GM19395 (cell line): Measurements from ENCODE around the gene HPGDS.
"Not testable (repeated sequence)": the region's sequence is repeated elsewhere in the genome, so short reads cannot be mapped to it uniquely, and the experiment has no call there.

Experiments used
- ATAC-seq: cut with Tn5 transposase; IDR thresholded peaks from one replicate; pipeline ENCODE4 v1.9.1; 2021; ENCODE audit warnings: mild to moderate bottlenecking, moderate library complexity; ENCODE audit not compliant: unreplicated experiment

Gene HPGDS

GRCh38 chr4:94342694-94343093, at the start of gene HPGDS:
TSS of gene HPGDS (minus strand) at chr4:94342836. CDS start at chr4:94334629, 8,207 bp downstream.
- no peak for ATAC-seq

GRCh38 chr4:94390804-94391410, 48.3 kb upstream of the HPGDS start:
- ATAC-seq: no peak

DNA sequence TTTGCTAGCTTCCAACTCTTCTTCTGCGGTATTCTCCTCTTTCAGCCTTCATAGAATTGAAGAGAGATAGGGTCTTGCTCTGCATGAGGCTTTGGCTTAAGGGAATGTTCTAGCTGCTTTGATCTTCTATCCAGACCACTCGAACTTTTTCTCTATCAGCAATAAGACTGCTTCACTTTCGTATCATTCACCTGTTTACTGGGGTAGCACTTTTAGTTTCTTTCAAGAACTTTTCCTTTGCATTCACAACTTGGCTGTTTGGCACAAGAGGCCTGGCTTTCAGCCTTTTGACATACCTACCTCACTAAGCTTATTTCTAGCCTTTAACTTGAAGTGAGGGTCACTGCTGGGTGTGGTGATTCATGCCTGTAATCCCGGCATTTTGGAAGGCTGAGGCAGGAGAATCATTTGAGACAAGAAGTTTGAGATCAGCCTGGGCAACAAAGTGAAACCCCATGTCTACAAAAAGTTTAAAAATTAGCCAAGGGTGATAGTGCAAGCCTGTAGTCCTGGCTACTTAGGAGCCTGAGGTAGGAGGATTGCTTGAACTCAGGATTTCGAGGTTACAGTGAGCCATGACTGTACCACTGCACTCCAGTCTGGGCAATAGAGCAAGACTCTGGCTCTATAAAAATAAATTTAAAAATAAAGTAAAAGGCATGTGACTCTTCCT, 47.1 kb upstream of the HPGDS start:
- no peak for ATAC-seq

- not testable (repeated sequence) for ATAC-seq
Observed at GRCh38 chr4:94387965-94388364, 45.3 kb upstream of the HPGDS start.

DNA sequence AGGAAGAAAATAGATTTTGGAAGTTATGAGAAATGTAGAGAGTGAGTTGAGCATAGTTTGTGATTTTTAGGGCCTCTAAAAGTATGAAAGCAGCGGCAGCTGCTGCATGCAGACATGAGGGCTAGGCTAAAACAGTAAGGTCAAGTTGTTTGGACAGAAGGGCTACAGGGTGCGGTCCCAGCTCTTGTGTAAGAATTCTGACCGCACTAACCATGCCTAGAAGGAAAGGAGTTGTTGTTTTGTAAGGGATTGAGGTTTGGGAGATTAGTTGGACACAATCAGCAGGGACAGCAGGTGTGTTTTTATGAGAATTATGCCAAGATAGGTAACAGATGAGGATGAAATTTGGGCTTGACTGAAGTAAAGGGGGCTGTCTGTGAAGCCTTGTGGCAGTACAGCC, 42.8 kb upstream of the HPGDS start:
- ATAC-seq: not testable (repeated sequence)

GRCh38 chr4:94382891-94383290, 40.3 kb upstream of the HPGDS start:
- not testable (repeated sequence) for ATAC-seq

- ATAC-seq: no peak
Observed at GRCh38 chr4:94378047-94378446, 35.4 kb upstream of the HPGDS start.

GRCh38 chr4:94377294-94377693, 34.7 kb upstream of the HPGDS start:
- ATAC-seq: no peak

- ATAC-seq: no peak
Observed at GRCh38 chr4:94375364-94375763, 32.7 kb upstream of the HPGDS start.

- ATAC-seq: no peak
Observed at GRCh38 chr4:94373752-94374151, 31.1 kb upstream of the HPGDS start.

GRCh38 chr4:94372991-94373390, 30.4 kb upstream of the HPGDS start:
- no peak for ATAC-seq

DNA sequence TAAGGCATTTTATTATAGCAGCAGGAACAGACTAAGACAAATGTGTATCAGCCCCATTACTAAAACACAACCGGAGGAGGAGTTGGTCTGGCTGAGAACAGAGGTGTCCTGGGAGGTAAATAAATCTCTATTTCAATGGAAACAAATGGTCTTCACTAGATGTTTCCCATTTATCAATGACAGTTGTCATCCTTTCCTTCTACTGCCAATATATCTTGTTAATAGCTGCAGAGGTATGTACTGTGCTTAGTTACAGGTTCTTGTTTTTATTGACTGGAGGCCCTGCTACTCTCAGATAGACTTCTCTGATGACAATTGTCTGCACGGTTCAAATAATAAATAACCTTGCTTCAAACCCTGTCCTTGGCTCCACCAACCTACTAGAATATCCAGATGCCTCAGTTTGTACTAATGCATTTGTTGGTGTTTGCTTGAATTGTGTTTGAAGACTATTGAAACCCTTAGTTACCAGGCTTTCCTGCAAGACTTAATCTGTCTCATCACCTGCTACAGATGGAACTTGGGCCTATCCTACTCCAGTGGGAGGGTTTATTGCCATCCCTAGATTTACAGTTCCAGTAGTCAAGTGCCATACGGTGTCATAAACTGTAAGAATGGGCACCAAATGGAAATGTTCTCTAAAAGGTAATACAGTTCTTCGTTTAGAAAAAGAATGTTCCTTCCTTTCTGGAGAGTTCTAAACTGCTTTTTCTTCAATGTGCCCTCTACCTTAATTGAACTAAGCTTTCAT, 29.8 kb upstream of the HPGDS start:
- no peak for ATAC-seq

GRCh38 chr4:94371290-94371689, 28.7 kb upstream of the HPGDS start:
- no peak for ATAC-seq

DNA sequence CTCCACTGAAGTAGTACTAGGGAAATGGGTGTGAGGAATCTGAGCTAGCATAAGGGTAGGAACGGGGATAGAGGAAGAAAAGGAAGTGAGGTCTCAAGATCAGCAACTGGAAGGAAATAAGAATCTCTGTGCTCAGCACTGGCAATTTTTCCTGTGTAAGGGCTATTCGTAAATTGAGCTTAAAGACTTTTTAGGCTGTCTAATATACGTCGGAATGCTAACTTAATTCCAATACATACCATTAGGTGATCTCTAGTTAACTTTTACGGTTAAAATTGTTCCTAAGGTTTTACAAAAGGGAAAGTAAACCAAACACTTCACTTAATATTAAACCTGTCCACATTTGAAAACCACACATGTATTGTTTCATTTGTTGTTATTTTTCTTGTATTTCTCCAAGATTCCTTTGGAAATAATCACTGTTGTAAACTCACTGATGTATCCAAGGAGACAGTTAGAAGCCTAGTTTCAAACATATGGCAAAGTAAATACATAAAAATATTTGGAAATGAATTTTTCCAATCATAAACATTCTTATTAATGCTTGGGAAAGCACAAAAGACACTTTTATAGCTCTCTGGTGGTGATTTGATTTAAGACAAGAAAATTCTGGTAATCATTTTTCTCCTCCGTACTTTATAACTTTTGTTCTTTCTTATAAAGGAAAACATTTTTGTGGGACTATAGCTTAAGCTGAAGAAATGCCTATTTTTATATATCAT, 28.1 kb upstream of the HPGDS start:
- no peak for ATAC-seq

- ATAC-seq: no peak
Observed at GRCh38 chr4:94369046-94369445, 26.4 kb upstream of the HPGDS start.

DNA sequence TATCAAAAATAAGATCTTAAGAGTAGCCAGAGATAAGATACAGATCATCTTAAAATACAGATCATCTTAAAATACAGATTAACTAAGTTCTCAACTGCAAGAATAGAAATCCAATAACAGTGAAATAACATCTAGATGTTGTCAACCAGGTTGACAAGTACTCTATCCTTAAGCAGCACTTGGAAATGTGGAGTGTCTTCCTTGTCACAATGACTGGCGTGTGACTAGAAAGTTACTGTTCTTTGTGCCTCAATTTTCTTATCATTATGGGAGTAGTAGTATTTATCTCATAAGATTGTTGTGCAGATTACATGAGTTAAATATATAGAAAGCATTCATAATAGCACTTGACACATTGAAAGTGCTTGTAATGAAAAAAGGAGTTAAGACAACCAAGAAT, 25.8 kb upstream of the HPGDS start:
- ATAC-seq: no peak

- no peak for ATAC-seq
Observed at GRCh38 chr4:94365304-94365703, 22.7 kb upstream of the HPGDS start.

DNA sequence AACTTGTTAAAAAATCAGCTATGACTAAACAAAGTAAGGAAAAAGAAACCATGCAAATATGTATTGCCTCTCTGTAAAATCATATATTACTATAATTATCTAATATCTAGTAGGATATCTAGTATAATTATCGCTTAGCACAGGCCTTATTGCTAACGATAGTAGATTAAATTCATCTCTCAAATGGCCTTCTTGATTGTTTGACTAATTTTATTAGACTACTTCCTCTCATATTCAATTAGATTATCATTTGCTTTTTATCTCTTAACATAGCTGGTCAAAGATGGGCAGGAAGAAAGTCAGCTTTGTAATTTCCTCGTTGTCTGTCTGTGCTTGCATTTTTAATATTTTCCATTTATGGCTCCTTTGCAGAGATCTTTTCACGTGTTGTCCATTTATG, 21.9 kb upstream of the HPGDS start:
- ATAC-seq: no peak

GRCh38 chr4:94363136-94363655, 20.6 kb upstream of the HPGDS start:
- no peak for ATAC-seq

DNA sequence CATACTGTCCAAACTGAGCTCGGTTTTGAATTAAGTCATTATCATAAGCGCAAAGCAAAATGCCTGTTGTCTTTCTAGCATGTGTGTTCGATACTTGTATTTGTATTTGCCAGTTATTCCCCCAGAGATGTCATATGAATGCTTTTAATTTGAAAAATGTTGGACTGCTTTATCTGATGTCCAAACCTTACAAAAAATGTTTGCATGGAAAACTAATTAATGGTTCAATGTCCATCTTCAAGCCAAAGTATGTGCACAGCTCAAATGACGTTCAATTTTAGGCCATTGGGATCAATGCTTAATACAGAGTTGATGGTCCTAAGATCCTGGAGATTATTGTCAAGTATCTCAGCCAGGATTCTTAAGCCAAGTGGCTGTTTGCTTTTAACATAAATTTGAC, 17.2 kb upstream of the HPGDS start:
- ATAC-seq: no peak

DNA sequence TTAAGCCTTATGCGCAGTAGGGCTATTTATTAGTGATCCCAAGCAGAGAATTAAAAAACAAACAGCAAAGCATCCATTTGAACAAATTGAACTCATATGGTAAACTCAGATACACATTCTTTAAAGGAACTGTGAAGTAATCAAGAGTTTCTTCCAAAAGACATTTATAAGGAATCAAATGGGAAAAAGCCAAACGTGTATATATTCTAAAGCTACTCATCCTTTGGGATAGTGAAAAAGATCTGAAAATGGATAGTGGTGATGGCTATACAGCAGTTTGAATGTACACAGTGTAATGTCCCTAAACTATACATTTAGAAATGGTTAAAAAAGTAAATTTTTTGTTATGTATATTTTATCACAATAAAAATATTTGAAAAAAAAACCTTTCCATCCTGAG, 16.6 kb upstream of the HPGDS start:
- no peak for ATAC-seq
